Brain pericyte (primary cell): ENCODE results near the gene IL17RA.
A peak's percentile ranks its signal among the peaks of the same experiment; 100 is the strongest.

Experiments
- DNase-seq: peaks from one replicate; pipeline ENCODE4 v3.0.0-alpha.2; 2012; ENCODE audit warnings: low read depth, low spot score

The IL17RA gene

GRCh38 chr22:17157714-17158113 is 72.9 kb downstream of the IL17RA start:
- DNase-seq = no peak

DNA sequence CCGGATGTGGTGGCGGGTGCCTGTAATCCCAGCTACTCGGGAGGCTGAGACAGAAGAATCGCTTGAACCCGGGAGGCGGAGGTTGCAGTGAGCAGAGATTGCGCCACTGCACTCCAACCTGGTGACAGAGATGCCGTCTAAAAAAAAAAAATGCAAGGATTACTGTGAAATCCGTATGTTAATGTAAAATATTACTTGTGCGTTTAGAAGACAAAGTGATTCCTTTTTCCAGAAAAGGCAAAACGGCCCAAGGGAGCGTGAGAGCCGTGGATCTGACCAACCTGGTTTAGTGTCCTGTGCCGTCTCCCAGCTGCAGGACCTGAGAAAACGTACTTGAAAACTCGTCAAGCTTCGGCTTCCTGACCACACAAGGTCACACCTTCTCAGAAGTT is 73.4 kb downstream of the IL17RA start:
- peak; percentile 18 for DNase-seq

- peak; percentile 33 for DNase-seq
Observed at GRCh38 chr22:17158568-17159503, 74.0 kb downstream of the IL17RA start, which contains the start of gene HDHD5. HDHD5 (minus strand) TSS chr22:17159277; CDS start chr22:17159251, 26 bp downstream.

GRCh38 chr22:17159504-17159951 is 74.7 kb downstream of the IL17RA start:
- DNase-seq = peak; percentile 25

GRCh38 chr22:17161991-17162390 is 77.2 kb downstream of the IL17RA start:
- no peak for DNase-seq

- no peak for DNase-seq
Observed at GRCh38 chr22:17162731-17163130, 77.9 kb downstream of the IL17RA start.

GRCh38 chr22:17164392-17165024 is 79.7 kb downstream of the IL17RA start:
- no peak for DNase-seq
